SJCRH30 (cell line): ENCODE measurements around the gene ZDHHC19. TPM values are rescaled to one million over a fixed set of nuclear protein-coding genes. Genes with fewer than 3 reads are reported as not detected.
A peak's percentile ranks its signal among the peaks of the same experiment; 100 is the strongest.
"Not testable (repeated sequence)": the region's sequence is repeated elsewhere in the genome, so short reads cannot be mapped to it uniquely, and the experiment has no call there.

Experiments
- DNase-seq, 2 experiments: peaks; one replicate each; pipeline ENCODE4 v3.0.0-alpha.2; 2015 to 2020
- H3K27ac ChIP-seq: fragments of 250-450 bp; sonication (Bioruptor Pico); 2 replicates; pipeline ENCODE4 v1.5.1; 2020; ENCODE audit warnings: mild to moderate bottlenecking, moderate library complexity
- H3K27me3 ChIP-seq: fragments of 250-450 bp; sonication (Bioruptor Pico); 2 replicates; pipeline ENCODE4 v1.5.1; 2020; ENCODE audit warnings: mild to moderate bottlenecking, moderate library complexity
- H3K36me3 ChIP-seq: fragments of 250-450 bp; sonication (Bioruptor Pico); 2 replicates; pipeline ENCODE4 v1.5.1; 2020; ENCODE audit warnings: mild to moderate bottlenecking, moderate library complexity
- H3K4me1 ChIP-seq: fragments of 250-450 bp; sonication (Bioruptor Pico); 2 replicates; pipeline ENCODE4 v1.5.1; 2020; ENCODE audit warnings: mild to moderate bottlenecking, moderate library complexity
- H3K4me3 ChIP-seq: fragments of 250-450 bp; sonication (Bioruptor Pico); 2 replicates; pipeline ENCODE4 v1.5.1; 2020; ENCODE audit warnings: mild to moderate bottlenecking, moderate library complexity
- H3K9me3 ChIP-seq: fragments of 250-450 bp; sonication (Bioruptor Pico); replicated peaks from 2 replicates; pipeline ENCODE4 v1.5.1; 2020; ENCODE audit warnings: mild to moderate bottlenecking, moderate library complexity
- total RNA-seq: library from RNA; depleted of rRNA; stranded (reverse); fragments of >200 nt; shearing (Covaris generic); gene quantifications from 2 replicates; pipeline ENCODE4 v1.2.3, GENCODE V29; 2014

Gene ZDHHC19
- total RNA-seq, 1 experiment from 2014 or later: not detected

GRCh38 chr3:196180346-196180745, 30.9 kb downstream of the ZDHHC19 start:
- Histone ChIP-seq H3K4me1 (peaks cover 9% of the 10 kb centered on the region), H3K4me3 (no peak overlapping the region), H3K9me3 (no peaks in the 10 kb centered on the region), H3K27me3 (no peaks in the 10 kb centered on the region), H3K36me3 (no peaks in the 10 kb centered on the region), H3K27ac (no peak overlapping the region)
- DNase-seq: no peak

- no peaks in the 10 kb centered on the region for H3K27me3 ChIP-seq
- H3K9me3 ChIP-seq: no peaks in the 10 kb centered on the region
- no peaks in the 10 kb centered on the region for H3K36me3 ChIP-seq
- H3K4me1 ChIP-seq: peaks cover 14% of the 10 kb centered on the region
- peak overlapping the region; percentile 21; the same call in 1 of the 2 replicates for H3K27ac ChIP-seq
- peak; percentile 27 to 60 for DNase-seq
- no peak overlapping the region for H3K4me3 ChIP-seq
Observed at GRCh38 chr3:196179380-196180308, 31.6 kb downstream of the ZDHHC19 start.

GRCh38 chr3:196178993-196179379, 32.2 kb downstream of the ZDHHC19 start:
- Histone ChIP-seq H3K27ac (peak overlapping the region; percentile 21; the same call in 1 of the 2 replicates), H3K27me3 (no peaks in the 10 kb centered on the region), H3K9me3 (no peaks in the 10 kb centered on the region), H3K4me1 (peaks cover 18% of the 10 kb centered on the region), H3K4me3 (no peak overlapping the region), H3K36me3 (no peaks in the 10 kb centered on the region)
- DNase-seq: no peak

GRCh38 chr3:196177967-196178366, 33.2 kb downstream of the ZDHHC19 start:
- Histone ChIP-seq H3K36me3 (no peaks in the 10 kb centered on the region), H3K27ac (no peak overlapping the region), H3K4me1 (peaks cover 12% of the 10 kb centered on the region), H3K27me3 (no peaks in the 10 kb centered on the region), H3K9me3 (no peaks in the 10 kb centered on the region), H3K4me3 (no peak overlapping the region)
- no peak for DNase-seq

- Histone ChIP-seq H3K9me3 (no peaks in the 10 kb centered on the region), H3K4me1 (peaks cover 12% of the 10 kb centered on the region), H3K4me3 (no peak overlapping the region), H3K36me3 (no peaks in the 10 kb centered on the region), H3K27me3 (no peaks in the 10 kb centered on the region), H3K27ac (no peak overlapping the region)
- no peak for DNase-seq
Observed at GRCh38 chr3:196177567-196177966, 33.6 kb downstream of the ZDHHC19 start.

GRCh38 chr3:196175722-196176121, 35.5 kb downstream of the ZDHHC19 start:
- Histone ChIP-seq H3K27me3 (no peaks in the 10 kb centered on the region), H3K9me3 (no peaks in the 10 kb centered on the region), H3K4me3 (no peak overlapping the region), H3K4me1 (peaks cover 12% of the 10 kb centered on the region), H3K36me3 (no peaks in the 10 kb centered on the region), H3K27ac (no peak overlapping the region)
- DNase-seq: no peak

GRCh38 chr3:196175116-196175625, 36.0 kb downstream of the ZDHHC19 start:
- Histone ChIP-seq H3K27me3 (no peaks in the 10 kb centered on the region), H3K27ac (peak overlapping the region; percentile 52)

GRCh38 chr3:196174652-196175051, 36.5 kb downstream of the ZDHHC19 start:
- Histone ChIP-seq H3K4me1 (peaks cover 12% of the 10 kb centered on the region), H3K36me3 (no peaks in the 10 kb centered on the region), H3K4me3 (no peak overlapping the region), H3K27me3 (no peaks in the 10 kb centered on the region), H3K27ac (peak overlapping the region; percentile 52), H3K9me3 (no peaks in the 10 kb centered on the region)
- DNase-seq: peak; percentile 70 to 75

More at GRCh38 chr3:196175116-196175625, 36.0 kb downstream of the ZDHHC19 start:
- Histone ChIP-seq H3K36me3 (no peaks in the 10 kb centered on the region), H3K9me3 (no peaks in the 10 kb centered on the region), H3K4me1 (peaks cover 12% of the 10 kb centered on the region), H3K4me3 (no peak overlapping the region)
- no peak for DNase-seq

GRCh38 chr3:196170296-196170695, 40.9 kb downstream of the ZDHHC19 start:
- DNase-seq, H3K4me1 ChIP-seq, H3K27ac ChIP-seq: not testable (repeated sequence)

GRCh38 chr3:196169836-196170240, 41.4 kb downstream of the ZDHHC19 start:
- Histone ChIP-seq H3K4me1 (peaks cover 4% of the 10 kb centered on the region), H3K36me3 (no peaks in the 10 kb centered on the region), H3K27ac (no peak overlapping the region), H3K27me3 (no peaks in the 10 kb centered on the region), H3K4me3 (no peak overlapping the region), H3K9me3 (no peaks in the 10 kb centered on the region)
- no peak for DNase-seq

More at GRCh38 chr3:196170296-196170695, 40.9 kb downstream of the ZDHHC19 start:
- not testable (repeated sequence) for H3K4me3 ChIP-seq, H3K36me3 ChIP-seq, H3K27me3 ChIP-seq, H3K9me3 ChIP-seq

- H3K36me3 ChIP-seq: no peaks in the 10 kb centered on the region
- DNase-seq: peak in 1 of 2 experiments; percentile 21
- no peaks in the 10 kb centered on the region for H3K27me3 ChIP-seq
- H3K27ac ChIP-seq: no peak overlapping the region
- H3K4me3 ChIP-seq: no peak overlapping the region
- no peaks in the 10 kb centered on the region for H3K9me3 ChIP-seq
- H3K4me1 ChIP-seq: peaks cover 3% of the 10 kb centered on the region; the same call in 1 of the 2 replicates
Observed at GRCh38 chr3:196168808-196169391, 42.3 kb downstream of the ZDHHC19 start.

- Histone ChIP-seq H3K27me3 (no peaks in the 10 kb centered on the region), H3K9me3 (no peaks in the 10 kb centered on the region), H3K4me3 (no peak overlapping the region), H3K27ac (no peak overlapping the region), H3K36me3 (no peaks in the 10 kb centered on the region), H3K4me1 (peaks cover 3% of the 10 kb centered on the region; the same call in 1 of the 2 replicates)
- DNase-seq: no peak
Observed at GRCh38 chr3:196166741-196167140, 44.5 kb downstream of the ZDHHC19 start.

- H3K9me3 ChIP-seq: no peaks in the 10 kb centered on the region
- no peak overlapping the region for H3K27ac ChIP-seq
- no peaks in the 10 kb centered on the region for H3K27me3 ChIP-seq
- no peaks in the 10 kb centered on the region for H3K36me3 ChIP-seq
- no peak overlapping the region for H3K4me3 ChIP-seq
- H3K4me1 ChIP-seq: peaks cover 3% of the 10 kb centered on the region; the same call in 1 of the 2 replicates
- no peak for DNase-seq
Observed at GRCh38 chr3:196165850-196166249, 45.4 kb downstream of the ZDHHC19 start.

- H3K36me3 ChIP-seq, H3K9me3 ChIP-seq, H3K4me1 ChIP-seq, H3K4me3 ChIP-seq, DNase-seq, H3K27ac ChIP-seq, H3K27me3 ChIP-seq: not testable (repeated sequence)
Observed at GRCh38 chr3:196165006-196165575, 46.1 kb downstream of the ZDHHC19 start.

- H3K9me3 ChIP-seq: no peaks in the 10 kb centered on the region
- peaks cover 3% of the 10 kb centered on the region; the same call in 1 of the 2 replicates for H3K4me1 ChIP-seq
- H3K36me3 ChIP-seq: no peaks in the 10 kb centered on the region
- H3K27ac ChIP-seq: no peak overlapping the region
- no peak for DNase-seq
- H3K27me3 ChIP-seq: no peaks in the 10 kb centered on the region
- no peak overlapping the region for H3K4me3 ChIP-seq
Observed at GRCh38 chr3:196164576-196164975, 46.6 kb downstream of the ZDHHC19 start.
